ENCODE measurements around the gene BPHL.

DNA sequence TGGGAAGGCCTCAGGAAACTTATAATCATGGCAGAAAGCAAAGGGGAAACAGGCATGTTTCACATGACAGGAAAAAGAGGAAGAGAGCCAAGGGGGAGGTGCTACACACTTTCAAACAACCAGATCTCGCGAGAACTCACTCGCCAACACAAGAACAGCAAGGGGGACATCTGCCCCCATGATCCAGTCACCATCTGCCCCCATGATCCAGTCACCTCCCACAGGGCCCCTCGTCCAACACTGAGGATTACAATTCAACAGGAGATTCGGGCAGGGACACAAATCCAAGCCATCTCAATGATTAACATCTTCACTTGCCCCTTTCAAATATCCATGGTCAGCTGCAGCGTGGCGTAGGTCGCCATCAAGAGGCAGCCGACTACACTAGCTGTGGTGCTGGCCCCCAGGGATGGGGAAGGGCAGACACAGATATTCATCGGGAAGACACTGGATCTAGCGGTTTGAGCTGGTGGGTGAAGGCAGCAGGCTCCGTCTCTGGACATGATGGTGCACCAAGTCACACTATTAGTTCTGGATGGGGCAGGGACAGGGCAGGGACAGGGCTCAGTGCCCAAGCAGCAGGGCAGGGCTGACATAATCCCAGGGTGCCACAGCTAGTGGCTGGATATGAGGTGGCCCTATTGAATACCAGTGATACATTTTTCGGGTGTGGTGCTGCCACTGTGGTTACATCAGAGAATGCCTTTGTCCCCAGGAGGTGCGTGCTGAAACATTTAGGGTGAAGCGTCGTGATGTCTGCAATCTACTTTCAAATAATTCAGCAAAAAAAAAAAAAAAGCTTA, 77.4 kb downstream of the BPHL start:
- TF ChIP-seq, protein P1, sequence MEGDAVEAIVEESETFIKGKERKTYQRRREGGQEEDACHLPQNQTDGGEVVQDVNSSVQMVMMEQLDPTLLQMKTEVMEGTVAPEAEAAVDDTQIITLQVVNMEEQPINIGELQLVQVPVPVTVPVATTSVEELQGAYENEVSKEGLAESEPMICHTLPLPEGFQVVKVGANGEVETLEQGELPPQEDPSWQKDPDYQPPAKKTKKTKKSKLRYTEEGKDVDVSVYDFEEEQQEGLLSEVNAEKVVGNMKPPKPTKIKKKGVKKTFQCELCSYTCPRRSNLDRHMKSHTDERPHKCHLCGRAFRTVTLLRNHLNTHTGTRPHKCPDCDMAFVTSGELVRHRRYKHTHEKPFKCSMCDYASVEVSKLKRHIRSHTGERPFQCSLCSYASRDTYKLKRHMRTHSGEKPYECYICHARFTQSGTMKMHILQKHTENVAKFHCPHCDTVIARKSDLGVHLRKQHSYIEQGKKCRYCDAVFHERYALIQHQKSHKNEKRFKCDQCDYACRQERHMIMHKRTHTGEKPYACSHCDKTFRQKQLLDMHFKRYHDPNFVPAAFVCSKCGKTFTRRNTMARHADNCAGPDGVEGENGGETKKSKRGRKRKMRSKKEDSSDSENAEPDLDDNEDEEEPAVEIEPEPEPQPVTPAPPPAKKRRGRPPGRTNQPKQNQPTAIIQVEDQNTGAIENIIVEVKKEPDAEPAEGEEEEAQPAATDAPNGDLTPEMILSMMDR (IDR thresholded peaks at IDR 0.05; ENCODE audit: low read depth, low read length) = no peak
- TF ChIP-seq EZH2phosphoT487 (IDR thresholded peaks at IDR 0.05; ENCODE audit: low read depth) = no peak
